Liver (tissue), 9 donors: ENCODE data around the gene FBXO44. TPM values are rescaled to one million over a fixed set of nuclear protein-coding genes. Genes with fewer than 3 reads are reported as not detected.

Source experiments
- DNase-seq: peaks from one replicate; pipeline ENCODE4 v3.0.0-alpha.2; 2017; ENCODE audit warnings: low spot score
- H3K27ac ChIP-seq, 2 donors: one replicate each; pipeline ENCODE4 v1.7.0; 2013; ENCODE audit warnings: inconsistent platforms in 2 of 2, low read length in 2 of 2, control low read depth in 1 of 2, low read depth in 1 of 2, mild to moderate bottlenecking in 1 of 2
- H3K27me3 ChIP-seq, 4 donors: one replicate each; pipeline versions ENCODE4 v1.6.1 to v1.7.0; 2013; ENCODE audit warnings: low read length in 3 of 4, inconsistent platforms in 1 of 4, mild to moderate bottlenecking in 1 of 4, moderate library complexity in 1 of 4; ENCODE audit not compliant: control insufficient read depth in 4 of 4, insufficient read depth in 4 of 4
- H3K36me3 ChIP-seq, 4 donors: one replicate each; pipeline versions ENCODE4 v1.6.1 to v1.7.0; 2013; ENCODE audit warnings: low read length in 3 of 4, mild to moderate bottlenecking in 3 of 4, low read depth in 1 of 4, moderate library complexity in 1 of 4; ENCODE audit not compliant: control insufficient read depth in 4 of 4, insufficient read depth in 3 of 4
- H3K4me1 ChIP-seq, 4 donors: one replicate each; pipeline versions ENCODE4 v1.6.1 to v1.7.0; 2013; ENCODE audit warnings: low read length in 3 of 4, mild to moderate bottlenecking in 3 of 4, moderate library complexity in 1 of 4; ENCODE audit not compliant: control insufficient read depth in 4 of 4, insufficient read depth in 4 of 4
- H3K4me3 ChIP-seq, 3 donors: one replicate each; pipeline versions ENCODE4 v1.6.1 to v1.7.0; 2013; ENCODE audit warnings: low read length in 3 of 3, control low read depth in 1 of 3, low read depth in 1 of 3, mild to moderate bottlenecking in 1 of 3
- H3K9ac ChIP-seq, 2 donors: one replicate each; pipeline ENCODE4 v1.7.0; 2013; ENCODE audit warnings: low read length in 2 of 2, mild to moderate bottlenecking in 2 of 2, moderate library complexity in 2 of 2, control low read depth in 1 of 2, low read depth in 1 of 2
- H3K9me3 ChIP-seq, 4 donors: one replicate each; pipeline versions ENCODE4 v1.6.1 to v1.7.0; 2013; ENCODE audit warnings: low read length in 3 of 4; ENCODE audit not compliant: control insufficient read depth in 4 of 4
- EGR1 ChIP-seq, 2 donors: IDR thresholded peaks; 2 replicates each; pipeline ENCODE4 v1.6.1; 2016 to 2018; ENCODE audit warnings: antibody characterized with exemption in 2 of 2, low read depth in 2 of 2
- FOXA1 ChIP-seq: IDR thresholded peaks from 2 replicates; pipeline ENCODE4 v1.6.1; 2016; ENCODE audit warnings: antibody characterized with exemption
- FOXA2 ChIP-seq: IDR thresholded peaks from 2 replicates; pipeline ENCODE4 v1.6.1; 2016; ENCODE audit warnings: antibody characterized with exemption
- GABPA ChIP-seq, 2 donors: IDR thresholded peaks in 1 of 2; conservative IDR thresholded peaks in 1 of 2; 2 replicates each; pipeline ENCODE4 v1.6.1; 2016; ENCODE audit warnings: antibody characterized with exemption in 2 of 2, mild to moderate bottlenecking in 1 of 2, moderate library complexity in 1 of 2
- HNF4A ChIP-seq, 2 donors: conservative IDR thresholded peaks; 2 replicates each; pipeline ENCODE4 v1.6.1; 2016; ENCODE audit warnings: antibody characterized with exemption in 2 of 2, mild to moderate bottlenecking in 2 of 2
- HNF4G ChIP-seq: IDR thresholded peaks from 2 replicates; pipeline ENCODE4 v1.6.1; 2016; ENCODE audit warnings: antibody characterized with exemption
- JUND ChIP-seq, 2 donors: IDR thresholded peaks; 2 replicates each; pipeline ENCODE4 v1.6.1; 2016; ENCODE audit warnings: antibody characterized with exemption in 2 of 2
- NR2F2 ChIP-seq: IDR thresholded peaks from 2 replicates; pipeline ENCODE4 v1.6.1; 2016; ENCODE audit warnings: antibody characterized with exemption
- RAD21 ChIP-seq, 2 donors: IDR thresholded peaks; 2 replicates each; pipeline ENCODE4 v1.6.1; 2016; ENCODE audit warnings: antibody characterized with exemption in 2 of 2, mild to moderate bottlenecking in 2 of 2
- RXRA ChIP-seq, 2 donors: IDR thresholded peaks; 2 replicates each; pipeline ENCODE4 v1.6.1; 2017 to 2018; ENCODE audit warnings: antibody characterized with exemption in 2 of 2, mild to moderate bottlenecking in 1 of 2
- SP1 ChIP-seq: IDR thresholded peaks from 2 replicates; pipeline ENCODE4 v1.6.1; 2018; ENCODE audit warnings: antibody characterized with exemption, mild to moderate bottlenecking
- TAF1 ChIP-seq: conservative IDR thresholded peaks from 2 replicates; pipeline ENCODE4 v1.6.1; 2016; ENCODE audit warnings: antibody characterized with exemption, mild to moderate bottlenecking
- YY1 ChIP-seq: IDR thresholded peaks from 2 replicates; pipeline ENCODE4 v1.6.1; 2016; ENCODE audit warnings: antibody characterized with exemption, mild to moderate bottlenecking
- WGBS: extraction: QIAGEN DNeasy Blood & Tissue Kit; methylation state at CpG from one replicate; pipeline ENCODE4 v1.1.7; 2013; 5-methylcytosine and 5-hydroxymethylcytosine counted together
- polyA plus RNA-seq, 2 donors: library from polyadenylated mRNA; stranded (reverse) in 1 of 2; unstranded in 1 of 2; fragments of 200-250 nt in 1 of 2; fragments of >200 nt in 1 of 2; fragmentation: Nextera tagmentation in 1 of 2; extraction: Ambion mirVana in 1 of 2; gene quantifications; one replicate each; pipeline versions ENCODE4 v1.2.1 to v1.2.3, GENCODE V29; 2013 to 2015
- total RNA-seq, 2 donors: library from RNA; depleted of rRNA; stranded (reverse); fragments of >200 nt; gene quantifications; one replicate each; pipeline ENCODE4 v1.2.3, GENCODE V29; 2014
- TF ChIP-seq, protein P1 (sequence below): IDR thresholded peaks from 2 replicates; pipeline ENCODE4 v1.6.1; 2016; ENCODE audit warnings: antibody characterized with exemption
- TF ChIP-seq, protein P2 (sequence below): fragments of 150-350 bp; IDR thresholded peaks from 2 replicates; pipeline ENCODE4 v1.5.1; 2017; ENCODE audit warnings: improper control_type of control experiment, low read depth, low read length; ENCODE audit not compliant: missing input control
- TF ChIP-seq, protein P3 (sequence below): IDR thresholded peaks from 2 replicates; pipeline ENCODE4 v1.6.1; 2016; ENCODE audit warnings: antibody characterized with exemption
- TF ChIP-seq, protein P4 (sequence below): IDR thresholded peaks from 2 replicates; pipeline ENCODE4 v1.6.1; 2016; ENCODE audit warnings: antibody characterized with exemption, mild to moderate bottlenecking
- TF ChIP-seq, protein P5 (sequence below): IDR thresholded peaks from 2 replicates; pipeline ENCODE4 v1.6.1; 2016; ENCODE audit warnings: antibody characterized with exemption
- donor health status: healthy.
- donor health status: healthy.
- donor health status: healthy.
- donor health status: healthy.
- donor health status: healthy.

FBXO44 gene
- total and polyA plus RNA-seq, 4 donors, result 3.6 to 13.2 (median 6.8) TPM

DNA sequence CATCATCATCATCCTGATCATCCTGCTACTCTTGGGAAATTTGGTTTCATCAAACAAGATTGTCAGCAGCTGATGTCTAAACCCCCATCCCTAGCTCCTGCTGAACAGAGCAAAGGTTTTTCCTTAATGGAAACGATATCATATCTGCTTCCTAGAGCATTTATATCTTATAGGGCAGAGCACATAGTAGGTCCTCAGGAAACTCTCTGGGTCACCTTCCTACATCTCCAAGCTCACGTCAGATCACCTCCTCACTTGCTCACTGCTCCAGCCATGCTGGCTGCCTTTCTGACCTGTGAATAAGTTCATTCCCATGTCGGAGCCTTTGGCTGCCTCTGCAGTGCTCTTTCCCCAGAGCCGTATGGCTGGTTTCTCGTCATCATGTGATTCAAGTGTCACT, 10.9 kb upstream of the FBXO44 start:
- Histone ChIP-seq H3K4me3 (no peak overlapping the region), H3K36me3 (no peaks in the 10 kb centered on the region), H3K27ac (no peak overlapping the region), H3K9ac (no peak overlapping the region), H3K27me3 (no peaks in the 10 kb centered on the region), H3K4me1 (peaks cover 5 to 11% (median 8%) of the 10 kb centered on the region in 4 donors), H3K9me3 (no peaks in the 10 kb centered on the region)
- TF ChIP-seq RXRA (IDR thresholded peaks at IDR 0.05) (no peak), GABPA (IDR thresholded peaks at IDR 0.05 in 1 of 2, conservative IDR thresholded peaks at IDR 0.05 in 1 of 2) (no peak), FOXA1 (no peak), FOXA2 (no peak), HNF4A (conservative IDR thresholded peaks at IDR 0.05) (no peak), HNF4G (no peak), RAD21 (IDR thresholded peaks at IDR 0.05) (no peak), TAF1 (no peak), EGR1 (IDR thresholded peaks at IDR 0.05; ENCODE audit: low read depth in 2 of 2) (no peak), NR2F2 (no peak), YY1 (no peak), SP1 (no peak), JUND (IDR thresholded peaks at IDR 0.05) (no peak)
- TF ChIP-seq, protein P1, sequence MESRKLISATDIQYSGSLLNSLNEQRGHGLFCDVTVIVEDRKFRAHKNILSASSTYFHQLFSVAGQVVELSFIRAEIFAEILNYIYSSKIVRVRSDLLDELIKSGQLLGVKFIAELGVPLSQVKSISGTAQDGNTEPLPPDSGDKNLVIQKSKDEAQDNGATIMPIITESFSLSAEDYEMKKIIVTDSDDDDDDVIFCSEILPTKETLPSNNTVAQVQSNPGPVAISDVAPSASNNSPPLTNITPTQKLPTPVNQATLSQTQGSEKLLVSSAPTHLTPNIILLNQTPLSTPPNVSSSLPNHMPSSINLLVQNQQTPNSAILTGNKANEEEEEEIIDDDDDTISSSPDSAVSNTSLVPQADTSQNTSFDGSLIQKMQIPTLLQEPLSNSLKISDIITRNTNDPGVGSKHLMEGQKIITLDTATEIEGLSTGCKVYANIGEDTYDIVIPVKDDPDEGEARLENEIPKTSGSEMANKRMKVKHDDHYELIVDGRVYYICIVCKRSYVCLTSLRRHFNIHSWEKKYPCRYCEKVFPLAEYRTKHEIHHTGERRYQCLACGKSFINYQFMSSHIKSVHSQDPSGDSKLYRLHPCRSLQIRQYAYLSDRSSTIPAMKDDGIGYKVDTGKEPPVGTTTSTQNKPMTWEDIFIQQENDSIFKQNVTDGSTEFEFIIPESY, result no peak
- TF ChIP-seq, protein P2, sequence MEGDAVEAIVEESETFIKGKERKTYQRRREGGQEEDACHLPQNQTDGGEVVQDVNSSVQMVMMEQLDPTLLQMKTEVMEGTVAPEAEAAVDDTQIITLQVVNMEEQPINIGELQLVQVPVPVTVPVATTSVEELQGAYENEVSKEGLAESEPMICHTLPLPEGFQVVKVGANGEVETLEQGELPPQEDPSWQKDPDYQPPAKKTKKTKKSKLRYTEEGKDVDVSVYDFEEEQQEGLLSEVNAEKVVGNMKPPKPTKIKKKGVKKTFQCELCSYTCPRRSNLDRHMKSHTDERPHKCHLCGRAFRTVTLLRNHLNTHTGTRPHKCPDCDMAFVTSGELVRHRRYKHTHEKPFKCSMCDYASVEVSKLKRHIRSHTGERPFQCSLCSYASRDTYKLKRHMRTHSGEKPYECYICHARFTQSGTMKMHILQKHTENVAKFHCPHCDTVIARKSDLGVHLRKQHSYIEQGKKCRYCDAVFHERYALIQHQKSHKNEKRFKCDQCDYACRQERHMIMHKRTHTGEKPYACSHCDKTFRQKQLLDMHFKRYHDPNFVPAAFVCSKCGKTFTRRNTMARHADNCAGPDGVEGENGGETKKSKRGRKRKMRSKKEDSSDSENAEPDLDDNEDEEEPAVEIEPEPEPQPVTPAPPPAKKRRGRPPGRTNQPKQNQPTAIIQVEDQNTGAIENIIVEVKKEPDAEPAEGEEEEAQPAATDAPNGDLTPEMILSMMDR, result no peak
- TF ChIP-seq, protein P3, sequence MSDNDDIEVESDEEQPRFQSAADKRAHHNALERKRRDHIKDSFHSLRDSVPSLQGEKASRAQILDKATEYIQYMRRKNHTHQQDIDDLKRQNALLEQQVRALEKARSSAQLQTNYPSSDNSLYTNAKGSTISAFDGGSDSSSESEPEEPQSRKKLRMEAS, result no peak
- TF ChIP-seq, protein P4, sequence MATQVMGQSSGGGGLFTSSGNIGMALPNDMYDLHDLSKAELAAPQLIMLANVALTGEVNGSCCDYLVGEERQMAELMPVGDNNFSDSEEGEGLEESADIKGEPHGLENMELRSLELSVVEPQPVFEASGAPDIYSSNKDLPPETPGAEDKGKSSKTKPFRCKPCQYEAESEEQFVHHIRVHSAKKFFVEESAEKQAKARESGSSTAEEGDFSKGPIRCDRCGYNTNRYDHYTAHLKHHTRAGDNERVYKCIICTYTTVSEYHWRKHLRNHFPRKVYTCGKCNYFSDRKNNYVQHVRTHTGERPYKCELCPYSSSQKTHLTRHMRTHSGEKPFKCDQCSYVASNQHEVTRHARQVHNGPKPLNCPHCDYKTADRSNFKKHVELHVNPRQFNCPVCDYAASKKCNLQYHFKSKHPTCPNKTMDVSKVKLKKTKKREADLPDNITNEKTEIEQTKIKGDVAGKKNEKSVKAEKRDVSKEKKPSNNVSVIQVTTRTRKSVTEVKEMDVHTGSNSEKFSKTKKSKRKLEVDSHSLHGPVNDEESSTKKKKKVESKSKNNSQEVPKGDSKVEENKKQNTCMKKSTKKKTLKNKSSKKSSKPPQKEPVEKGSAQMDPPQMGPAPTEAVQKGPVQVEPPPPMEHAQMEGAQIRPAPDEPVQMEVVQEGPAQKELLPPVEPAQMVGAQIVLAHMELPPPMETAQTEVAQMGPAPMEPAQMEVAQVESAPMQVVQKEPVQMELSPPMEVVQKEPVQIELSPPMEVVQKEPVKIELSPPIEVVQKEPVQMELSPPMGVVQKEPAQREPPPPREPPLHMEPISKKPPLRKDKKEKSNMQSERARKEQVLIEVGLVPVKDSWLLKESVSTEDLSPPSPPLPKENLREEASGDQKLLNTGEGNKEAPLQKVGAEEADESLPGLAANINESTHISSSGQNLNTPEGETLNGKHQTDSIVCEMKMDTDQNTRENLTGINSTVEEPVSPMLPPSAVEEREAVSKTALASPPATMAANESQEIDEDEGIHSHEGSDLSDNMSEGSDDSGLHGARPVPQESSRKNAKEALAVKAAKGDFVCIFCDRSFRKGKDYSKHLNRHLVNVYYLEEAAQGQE, result no peak
- TF ChIP-seq, protein P5, sequence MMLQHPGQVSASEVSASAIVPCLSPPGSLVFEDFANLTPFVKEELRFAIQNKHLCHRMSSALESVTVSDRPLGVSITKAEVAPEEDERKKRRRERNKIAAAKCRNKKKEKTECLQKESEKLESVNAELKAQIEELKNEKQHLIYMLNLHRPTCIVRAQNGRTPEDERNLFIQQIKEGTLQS, result no peak
- no peak for DNase-seq
- WGBS, result 74% methylated on average over 5 of the region's 5 CpGs
